ENCODE measurements around the gene PLCXD1.
"Not testable (repeated sequence)": the region's sequence is repeated elsewhere in the genome, so short reads cannot be mapped to it uniquely, and the experiment has no call there.

Gene PLCXD1

DNA sequence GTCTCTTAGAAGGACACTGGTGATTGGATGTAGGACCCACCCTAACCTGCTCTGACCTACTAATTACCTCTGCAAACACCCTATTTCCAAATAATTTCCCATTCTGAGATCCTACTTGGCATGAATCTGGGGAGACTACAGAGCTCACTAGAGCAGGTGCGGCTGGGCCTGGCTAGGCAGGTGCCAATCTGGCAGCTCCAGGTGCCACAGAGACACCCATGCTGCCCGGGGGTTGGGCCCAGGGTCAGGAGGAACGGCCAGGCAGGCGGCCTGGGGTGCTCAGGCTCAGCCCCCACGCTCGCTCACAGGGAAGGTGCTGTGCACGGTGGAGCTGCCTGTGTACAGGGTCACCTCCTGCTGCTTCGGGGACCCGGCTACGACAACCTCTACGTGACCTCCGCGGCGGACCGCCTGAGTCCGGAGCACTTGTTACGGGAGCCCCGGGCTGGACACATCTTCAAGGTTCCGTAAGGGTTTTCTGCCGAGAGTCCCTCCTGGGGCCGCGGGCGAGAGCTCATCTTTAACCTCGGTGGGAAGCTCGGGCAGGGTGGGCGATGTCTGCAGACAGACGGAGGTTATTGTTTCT is 26.5 kb upstream of the PLCXD1 start:
- Histone ChIP-seq H3K4me3 (ENCODE audit: low read depth in 1 of 2, low read length in 2 of 2) (no peak overlapping the region), H3K27me3 (ENCODE audit: control insufficient read depth in 1 of 2, insufficient read depth in 2 of 2, low read length in 2 of 2) (no peaks in the 10 kb centered on the region), H3K36me3 (ENCODE audit: control insufficient read depth in 1 of 2, insufficient read depth in 2 of 2, low read length in 2 of 2) (no peaks in the 10 kb centered on the region)

GRCh38 chrX:255923-256331 is 25.3 kb upstream of the PLCXD1 start:
- H3K4me3 ChIP-seq (ENCODE audit: low read depth in 1 of 2, low read length in 2 of 2), result no peak overlapping the region
- H3K36me3 ChIP-seq (ENCODE audit: control insufficient read depth in 1 of 2, insufficient read depth in 2 of 2, low read length in 2 of 2), result no peaks in the 10 kb centered on the region
- H3K27ac ChIP-seq (ENCODE audit: low read depth, low read length), result no peak overlapping the region
- H3K9me3 ChIP-seq (ENCODE audit: control insufficient read depth in 1 of 2, low read length in 2 of 2), result no peaks in the 10 kb centered on the region
- no peaks in the 10 kb centered on the region for H3K27me3 ChIP-seq (ENCODE audit: control insufficient read depth in 1 of 2, insufficient read depth in 2 of 2, low read length in 2 of 2)
- no peaks in the 10 kb centered on the region for H3K4me1 ChIP-seq (ENCODE audit: control insufficient read depth in 1 of 2, insufficient read depth in 2 of 2, low read length in 2 of 2)
- no peak overlapping the region for H3K9ac ChIP-seq (ENCODE audit: low read depth in 1 of 2, low read length in 2 of 2)

More for the DNA sequence above, 26.5 kb upstream of the PLCXD1 start:
- Histone ChIP-seq H3K4me1 (ENCODE audit: control insufficient read depth in 1 of 2, insufficient read depth in 2 of 2, low read length in 2 of 2) (no peaks in the 10 kb centered on the region), H3K9me3 (ENCODE audit: control insufficient read depth in 1 of 2, low read length in 2 of 2) (no peaks in the 10 kb centered on the region), H3K27ac (ENCODE audit: low read depth, low read length) (no peak overlapping the region), H3K9ac (ENCODE audit: low read depth in 1 of 2, low read length in 2 of 2) (no peak overlapping the region)

DNA sequence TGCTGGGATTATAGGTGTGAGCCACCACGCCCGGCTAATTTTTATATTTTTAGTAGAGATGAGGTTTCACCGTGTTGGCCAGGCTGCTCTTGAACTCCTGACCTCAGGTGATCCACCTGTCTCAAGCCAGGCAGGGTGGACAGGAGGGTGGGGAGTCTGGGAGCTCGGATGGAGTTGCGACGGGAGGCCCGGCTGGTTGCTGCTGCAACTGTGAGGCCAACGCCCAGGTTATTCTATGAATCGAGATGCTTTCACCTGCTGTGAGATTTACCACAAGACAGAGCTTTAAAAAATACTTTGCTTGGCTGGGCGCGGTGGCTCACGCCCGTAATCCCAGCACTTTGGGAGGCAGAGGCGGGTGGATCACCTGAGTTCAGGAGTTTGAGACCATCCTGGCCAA is 24.1 kb upstream of the PLCXD1 start:
- H3K9me3 ChIP-seq (ENCODE audit: control insufficient read depth in 1 of 2, low read length in 2 of 2); H3K4me3 ChIP-seq (ENCODE audit: low read depth in 1 of 2, low read length in 2 of 2); H3K9ac ChIP-seq (ENCODE audit: low read depth in 1 of 2, low read length in 2 of 2); H3K36me3 ChIP-seq (ENCODE audit: control insufficient read depth in 1 of 2, insufficient read depth in 2 of 2, low read length in 2 of 2); H3K4me1 ChIP-seq (ENCODE audit: control insufficient read depth in 1 of 2, insufficient read depth in 2 of 2, low read length in 2 of 2); H3K27ac ChIP-seq (ENCODE audit: low read depth, low read length); H3K27me3 ChIP-seq (ENCODE audit: control insufficient read depth in 1 of 2, insufficient read depth in 2 of 2, low read length in 2 of 2): not testable (repeated sequence)

- H3K4me1 ChIP-seq (ENCODE audit: control insufficient read depth in 1 of 2, insufficient read depth in 2 of 2, low read length in 2 of 2), result peaks cover 0 to 5% of the 10 kb centered on the region in 2 donors
- H3K9ac ChIP-seq (ENCODE audit: low read depth in 1 of 2, low read length in 2 of 2), result no peak overlapping the region
- no peak overlapping the region for H3K4me3 ChIP-seq (ENCODE audit: low read depth in 1 of 2, low read length in 2 of 2)
- no peak overlapping the region for H3K27ac ChIP-seq (ENCODE audit: low read depth, low read length)
- H3K36me3 ChIP-seq (ENCODE audit: control insufficient read depth in 1 of 2, insufficient read depth in 2 of 2, low read length in 2 of 2), result no peaks in the 10 kb centered on the region
- H3K27me3 ChIP-seq (ENCODE audit: control insufficient read depth in 1 of 2, insufficient read depth in 2 of 2, low read length in 2 of 2), result no peaks in the 10 kb centered on the region
- H3K9me3 ChIP-seq (ENCODE audit: control insufficient read depth in 1 of 2, low read length in 2 of 2), result no peaks in the 10 kb centered on the region
These were observed 23.4 kb upstream of the PLCXD1 start for GRCh38 chrX:257681-258289.

GRCh38 chrX:258291-259040 is 22.7 kb upstream of the PLCXD1 start:
- no peak overlapping the region for H3K27ac ChIP-seq (ENCODE audit: low read depth, low read length)
- no peak overlapping the region for H3K4me3 ChIP-seq (ENCODE audit: low read depth in 1 of 2, low read length in 2 of 2)
- no peak overlapping the region for H3K9ac ChIP-seq (ENCODE audit: low read depth in 1 of 2, low read length in 2 of 2)
- no peaks in the 10 kb centered on the region for H3K36me3 ChIP-seq (ENCODE audit: control insufficient read depth in 1 of 2, insufficient read depth in 2 of 2, low read length in 2 of 2)
- H3K9me3 ChIP-seq (ENCODE audit: control insufficient read depth in 1 of 2, low read length in 2 of 2), result no peaks in the 10 kb centered on the region
- no peaks in the 10 kb centered on the region for H3K27me3 ChIP-seq (ENCODE audit: control insufficient read depth in 1 of 2, insufficient read depth in 2 of 2, low read length in 2 of 2)
- H3K4me1 ChIP-seq (ENCODE audit: control insufficient read depth in 1 of 2, insufficient read depth in 2 of 2, low read length in 2 of 2), result peaks cover 0 to 5% of the 10 kb centered on the region in 2 donors

- Histone ChIP-seq H3K4me3 (ENCODE audit: low read depth in 1 of 2, low read length in 2 of 2) (no peak overlapping the region), H3K9ac (ENCODE audit: low read depth in 1 of 2, low read length in 2 of 2) (no peak overlapping the region), H3K9me3 (ENCODE audit: control insufficient read depth in 1 of 2, low read length in 2 of 2) (no peaks in the 10 kb centered on the region), H3K27me3 (ENCODE audit: control insufficient read depth in 1 of 2, insufficient read depth in 2 of 2, low read length in 2 of 2) (no peaks in the 10 kb centered on the region), H3K36me3 (ENCODE audit: control insufficient read depth in 1 of 2, insufficient read depth in 2 of 2, low read length in 2 of 2) (no peaks in the 10 kb centered on the region), H3K4me1 (ENCODE audit: control insufficient read depth in 1 of 2, insufficient read depth in 2 of 2, low read length in 2 of 2) (peaks cover 0 to 5% of the 10 kb centered on the region in 2 donors), H3K27ac (ENCODE audit: low read depth, low read length) (no peak overlapping the region)
These were observed 21.4 kb upstream of the PLCXD1 start for GRCh38 chrX:259692-260355.

- Histone ChIP-seq H3K4me1 (ENCODE audit: control insufficient read depth in 1 of 2, insufficient read depth in 2 of 2, low read length in 2 of 2) (peaks cover 0 to 5% of the 10 kb centered on the region in 2 donors), H3K9ac (ENCODE audit: low read depth in 1 of 2, low read length in 2 of 2) (no peak overlapping the region), H3K36me3 (ENCODE audit: control insufficient read depth in 1 of 2, insufficient read depth in 2 of 2, low read length in 2 of 2) (no peaks in the 10 kb centered on the region), H3K27ac (ENCODE audit: low read depth, low read length) (no peak overlapping the region), H3K9me3 (ENCODE audit: control insufficient read depth in 1 of 2, low read length in 2 of 2) (no peaks in the 10 kb centered on the region), H3K4me3 (ENCODE audit: low read depth in 1 of 2, low read length in 2 of 2) (no peak overlapping the region), H3K27me3 (ENCODE audit: control insufficient read depth in 1 of 2, insufficient read depth in 2 of 2, low read length in 2 of 2) (no peaks in the 10 kb centered on the region)
These were observed 19.8 kb upstream of the PLCXD1 start for GRCh38 chrX:261167-261918.

DNA sequence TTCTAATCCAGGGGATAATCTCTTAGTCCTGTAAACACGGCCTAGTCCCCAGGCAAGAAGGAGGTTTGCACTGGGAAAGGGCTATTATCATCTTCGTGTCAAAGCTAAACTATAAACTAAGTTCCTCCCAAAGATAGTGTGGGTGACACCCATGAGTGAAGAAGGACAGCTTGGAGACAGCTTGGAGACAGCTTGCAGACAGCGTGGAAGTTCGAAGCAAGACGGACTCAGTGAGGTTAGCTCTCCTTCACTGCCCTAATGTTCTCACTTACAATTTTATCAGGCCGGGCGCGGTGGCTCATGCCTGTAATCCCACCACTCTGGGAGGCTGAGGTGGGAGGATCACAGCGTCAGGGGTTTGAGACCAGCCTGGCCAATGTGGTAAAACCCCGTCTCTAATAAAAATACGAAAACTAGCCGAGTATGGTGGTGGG is 19.2 kb upstream of the PLCXD1 start:
- no peaks in the 10 kb centered on the region for H3K36me3 ChIP-seq (ENCODE audit: control insufficient read depth in 1 of 2, insufficient read depth in 2 of 2, low read length in 2 of 2)
- no peak overlapping the region for H3K4me3 ChIP-seq (ENCODE audit: low read depth in 1 of 2, low read length in 2 of 2)
- H3K27ac ChIP-seq (ENCODE audit: low read depth, low read length), result no peak overlapping the region
- H3K4me1 ChIP-seq (ENCODE audit: control insufficient read depth in 1 of 2, insufficient read depth in 2 of 2, low read length in 2 of 2), result peaks cover 0 to 5% of the 10 kb centered on the region in 2 donors
- H3K9ac ChIP-seq (ENCODE audit: low read depth in 1 of 2, low read length in 2 of 2), result no peak overlapping the region
- no peaks in the 10 kb centered on the region for H3K9me3 ChIP-seq (ENCODE audit: control insufficient read depth in 1 of 2, low read length in 2 of 2)
- no peaks in the 10 kb centered on the region for H3K27me3 ChIP-seq (ENCODE audit: control insufficient read depth in 1 of 2, insufficient read depth in 2 of 2, low read length in 2 of 2)

GRCh38 chrX:262381-262909 is 18.7 kb upstream of the PLCXD1 start:
- no peak overlapping the region for H3K4me3 ChIP-seq (ENCODE audit: low read depth in 1 of 2, low read length in 2 of 2)
- H3K9me3 ChIP-seq (ENCODE audit: control insufficient read depth in 1 of 2, low read length in 2 of 2), result no peaks in the 10 kb centered on the region
- H3K4me1 ChIP-seq (ENCODE audit: control insufficient read depth in 1 of 2, insufficient read depth in 2 of 2, low read length in 2 of 2), result peaks cover 0 to 5% of the 10 kb centered on the region in 2 donors
- H3K9ac ChIP-seq (ENCODE audit: low read depth in 1 of 2, low read length in 2 of 2), result no peak overlapping the region
- H3K27me3 ChIP-seq (ENCODE audit: control insufficient read depth in 1 of 2, insufficient read depth in 2 of 2, low read length in 2 of 2), result no peaks in the 10 kb centered on the region
- H3K27ac ChIP-seq (ENCODE audit: low read depth, low read length), result no peak overlapping the region
- no peaks in the 10 kb centered on the region for H3K36me3 ChIP-seq (ENCODE audit: control insufficient read depth in 1 of 2, insufficient read depth in 2 of 2, low read length in 2 of 2)

All from duodenal mucosa (tissue), 2 donors.